Trophoblast cell (in vitro differentiated cells and primary cell): ENCODE data around the gene APOB.

Source experiments
- DNase-seq, 2 donors: peaks; one replicate each; pipeline ENCODE4 v3.0.0-alpha.2; 2016
- H2AFZ ChIP-seq: 2 replicates; pipeline ENCODE4 v1.6.1; 2013; ENCODE audit warnings: low read length, moderate library complexity, mild to moderate bottlenecking; ENCODE audit not compliant: insufficient read depth, poor library complexity
- H2AK5ac ChIP-seq: 2 replicates; pipeline ENCODE4 v1.6.1; 2013; ENCODE audit warnings: mild to moderate bottlenecking, low read length
- H2BK120ac ChIP-seq: 2 replicates; pipeline ENCODE4 v1.6.1; 2013; ENCODE audit warnings: low read length, mild to moderate bottlenecking, moderate library complexity; ENCODE audit not compliant: insufficient read depth, poor library complexity
- H2BK12ac ChIP-seq: 2 replicates; pipeline ENCODE4 v1.6.1; 2013; ENCODE audit warnings: mild to moderate bottlenecking, low read length, moderate library complexity
- H2BK5ac ChIP-seq: 2 replicates; pipeline ENCODE4 v1.6.1; 2013; ENCODE audit warnings: low read length, low read depth, moderate library complexity, mild to moderate bottlenecking; ENCODE audit not compliant: poor library complexity
- H3K14ac ChIP-seq: 2 replicates; pipeline ENCODE4 v1.6.1; 2013; ENCODE audit warnings: mild to moderate bottlenecking, low read length
- H3K18ac ChIP-seq: 2 replicates; pipeline ENCODE4 v1.6.1; 2013; ENCODE audit warnings: mild to moderate bottlenecking, low read length
- H3K23ac ChIP-seq: 2 replicates; pipeline ENCODE4 v1.6.1; 2013; ENCODE audit warnings: low read length
- H3K27ac ChIP-seq: 2 replicates; pipeline ENCODE4 v1.5.1; 2013; ENCODE audit warnings: low read depth, mild to moderate bottlenecking, inconsistent platforms, low read length, moderate library complexity
- H3K27me3 ChIP-seq: 2 replicates; pipeline ENCODE4 v1.6.1; 2013; ENCODE audit warnings: inconsistent platforms, mild to moderate bottlenecking, low read length, moderate library complexity; ENCODE audit not compliant: insufficient read depth
- H3K36me3 ChIP-seq, 2 experiments: 1 replicate in 1 of 2; 2 replicates in 1 of 2; pipeline ENCODE4 v1.6.1; 2013; ENCODE audit warnings: low read length in 2 of 2, mild to moderate bottlenecking in 2 of 2, moderate library complexity in 1 of 2; ENCODE audit not compliant: insufficient read depth in 2 of 2, control insufficient read depth in 1 of 2
- H3K4ac ChIP-seq: 2 replicates; pipeline ENCODE4 v1.6.1; 2013; ENCODE audit warnings: low read depth, mild to moderate bottlenecking, low read length, moderate library complexity
- H3K4me1 ChIP-seq, 2 experiments: 1 replicate in 1 of 2; 2 replicates in 1 of 2; pipeline ENCODE4 v1.6.1; 2013; ENCODE audit warnings: low read length in 2 of 2, mild to moderate bottlenecking in 2 of 2, moderate library complexity in 1 of 2; ENCODE audit not compliant: insufficient read depth in 2 of 2, control insufficient read depth in 1 of 2
- H3K4me2 ChIP-seq: 2 replicates; pipeline ENCODE4 v1.6.1; 2013; ENCODE audit warnings: inconsistent platforms, mild to moderate bottlenecking, low read length, moderate library complexity
- H3K4me3 ChIP-seq: 2 replicates; pipeline ENCODE4 v1.5.1; 2013; ENCODE audit warnings: mild to moderate bottlenecking, low read depth, low read length, inconsistent platforms
- H3K79me1 ChIP-seq: one replicate; pipeline ENCODE4 v1.6.1; 2013; ENCODE audit warnings: low read length
- H3K79me2 ChIP-seq: 2 replicates; pipeline ENCODE4 v1.6.1; 2013; ENCODE audit warnings: low read length, mild to moderate bottlenecking; ENCODE audit not compliant: control insufficient read depth, insufficient read depth, poor library complexity
- H3K9ac ChIP-seq: 2 replicates; pipeline ENCODE4 v1.6.1; 2013; ENCODE audit warnings: mild to moderate bottlenecking, low read length
- H3K9me3 ChIP-seq: 2 replicates; pipeline ENCODE4 v1.6.1; 2013; ENCODE audit warnings: low read depth, mild to moderate bottlenecking, control low read depth, inconsistent platforms, low read length; ENCODE audit not compliant: insufficient read depth
- H4K12ac ChIP-seq: 2 replicates; pipeline ENCODE4 v1.6.1; 2013; ENCODE audit warnings: low read depth, mild to moderate bottlenecking, low read length, moderate library complexity
- H4K8ac ChIP-seq: 2 replicates; pipeline ENCODE4 v1.6.1; 2013; ENCODE audit warnings: low read depth, mild to moderate bottlenecking, low read length, moderate library complexity
- H4K91ac ChIP-seq: one replicate; pipeline ENCODE4 v1.6.1; 2013; ENCODE audit warnings: low read depth, mild to moderate bottlenecking, low read length, moderate library complexity
- WGBS: extraction: QIAGEN DNeasy Blood & Tissue Kit; methylation state at CpG from one replicate; pipeline ENCODE4 v1.1.7; 2013; ENCODE audit warnings: missing lambda C conversion rate; ENCODE audit not compliant: insufficient read length, insufficient coverage; ENCODE audit errors: extremely low coverage; 5-methylcytosine and 5-hydroxymethylcytosine counted together

The APOB gene

GRCh38 chr2:21023419-21024181, 20.3 kb downstream of the APOB start:
- no peaks in the 10 kb centered on the region for H3K4me1 ChIP-seq
- H3K79me2 ChIP-seq: no peaks in the 10 kb centered on the region
- H3K4ac ChIP-seq: no peak overlapping the region
- no peak overlapping the region for H2AK5ac ChIP-seq
- no peaks in the 10 kb centered on the region for H3K9me3 ChIP-seq
- H3K9ac ChIP-seq: no peak overlapping the region
- H3K18ac ChIP-seq: no peak overlapping the region
- H3K4me2 ChIP-seq: no peak overlapping the region
- H4K91ac ChIP-seq: no peak overlapping the region
- H3K23ac ChIP-seq: no peak overlapping the region
- H3K27me3 ChIP-seq: peaks cover 2% of the 10 kb centered on the region
- H3K79me1 ChIP-seq: no peaks in the 10 kb centered on the region
- H3K36me3 ChIP-seq: no peaks in the 10 kb centered on the region
- H2AFZ ChIP-seq: no peak overlapping the region
- DNase-seq: no peak
- no peak overlapping the region for H2BK120ac ChIP-seq
- H2BK12ac ChIP-seq: no peak overlapping the region
- H3K27ac ChIP-seq: no peak overlapping the region
- no peak overlapping the region for H4K12ac ChIP-seq
- no peak overlapping the region for H2BK5ac ChIP-seq
- H3K14ac ChIP-seq: no peak overlapping the region
- H4K8ac ChIP-seq: no peak overlapping the region
- WGBS: no CpG with 5 or more reads among the region's 4 CpGs
- no peak overlapping the region for H3K4me3 ChIP-seq

- DNase-seq: peak in 1 of 2 donors; percentile 40
- Histone ChIP-seq H2BK12ac (no peak overlapping the region), H2AK5ac (no peak overlapping the region), H2BK120ac (no peak overlapping the region), H3K79me1 (no peaks in the 10 kb centered on the region), H3K4me2 (no peak overlapping the region), H2AFZ (no peak overlapping the region), H3K14ac (no peak overlapping the region), H4K8ac (no peak overlapping the region), H4K91ac (no peak overlapping the region), H3K4me3 (no peak overlapping the region), H3K27me3 (peaks cover 2% of the 10 kb centered on the region), H3K9ac (no peak overlapping the region), H3K36me3 (no peaks in the 10 kb centered on the region), H3K23ac (no peak overlapping the region), H2BK5ac (no peak overlapping the region), H3K18ac (no peak overlapping the region), H3K4me1 (no peaks in the 10 kb centered on the region), H4K12ac (no peak overlapping the region), H3K9me3 (no peaks in the 10 kb centered on the region), H3K27ac (no peak overlapping the region), H3K79me2 (no peaks in the 10 kb centered on the region), H3K4ac (no peak overlapping the region)
- WGBS: no CpG with 5 or more reads among the region's 8 CpGs
Observed at GRCh38 chr2:21022792-21023367, 21.0 kb downstream of the APOB start.

- H3K4me1 ChIP-seq: peaks cover 0 to 3% of the 10 kb centered on the region in 2 experiments
- WGBS: no CpG with 5 or more reads among the region's 1 CpG
Observed at GRCh38 chr2:21021430-21021829, 22.4 kb downstream of the APOB start.

GRCh38 chr2:21020668-21021288, 23.1 kb downstream of the APOB start:
- Histone ChIP-seq H3K4me2 (no peak overlapping the region), H3K9me3 (no peaks in the 10 kb centered on the region), H3K36me3 (no peaks in the 10 kb centered on the region), H3K18ac (no peak overlapping the region), H2AK5ac (no peak overlapping the region), H4K12ac (no peak overlapping the region), H4K91ac (no peak overlapping the region), H3K23ac (no peak overlapping the region), H3K4me3 (no peak overlapping the region), H3K4ac (no peak overlapping the region), H3K4me1 (peaks cover 0 to 3% of the 10 kb centered on the region in 2 experiments), H3K14ac (no peak overlapping the region), H3K9ac (no peak overlapping the region), H2BK5ac (no peak overlapping the region), H3K27me3 (peaks cover 2% of the 10 kb centered on the region), H2BK120ac (no peak overlapping the region), H2BK12ac (no peak overlapping the region), H3K27ac (no peak overlapping the region), H4K8ac (no peak overlapping the region), H3K79me2 (no peaks in the 10 kb centered on the region), H2AFZ (no peak overlapping the region), H3K79me1 (no peaks in the 10 kb centered on the region)
- no CpG with 5 or more reads among the region's 2 CpGs for WGBS
- no peak for DNase-seq

More at GRCh38 chr2:21021430-21021829, 22.4 kb downstream of the APOB start:
- Histone ChIP-seq H2BK12ac (no peak overlapping the region), H2AFZ (no peak overlapping the region), H4K12ac (no peak overlapping the region), H2BK5ac (no peak overlapping the region), H3K4me3 (no peak overlapping the region), H3K9me3 (no peaks in the 10 kb centered on the region), H4K8ac (no peak overlapping the region), H3K27ac (no peak overlapping the region), H4K91ac (no peak overlapping the region), H3K79me2 (no peaks in the 10 kb centered on the region), H3K79me1 (no peaks in the 10 kb centered on the region), H3K4me2 (no peak overlapping the region), H2AK5ac (no peak overlapping the region), H3K18ac (no peak overlapping the region), H3K14ac (no peak overlapping the region), H3K9ac (no peak overlapping the region), H3K27me3 (peaks cover 2% of the 10 kb centered on the region), H3K4ac (no peak overlapping the region), H3K36me3 (no peaks in the 10 kb centered on the region), H3K23ac (no peak overlapping the region), H2BK120ac (no peak overlapping the region)
- no peak for DNase-seq
